GM18519 (cell line): Measurements from ENCODE around the gene ROR2.
"Not testable (repeated sequence)": the region's sequence is repeated elsewhere in the genome, so short reads cannot be mapped to it uniquely, and the experiment has no call there.

Source experiments
- ATAC-seq: cut with Tn5 transposase; IDR thresholded peaks from one replicate; pipeline ENCODE4 v1.9.1; 2021; ENCODE audit warnings: mild to moderate bottlenecking, moderate library complexity; ENCODE audit not compliant: unreplicated experiment, low FRiP score

The ROR2 gene

DNA sequence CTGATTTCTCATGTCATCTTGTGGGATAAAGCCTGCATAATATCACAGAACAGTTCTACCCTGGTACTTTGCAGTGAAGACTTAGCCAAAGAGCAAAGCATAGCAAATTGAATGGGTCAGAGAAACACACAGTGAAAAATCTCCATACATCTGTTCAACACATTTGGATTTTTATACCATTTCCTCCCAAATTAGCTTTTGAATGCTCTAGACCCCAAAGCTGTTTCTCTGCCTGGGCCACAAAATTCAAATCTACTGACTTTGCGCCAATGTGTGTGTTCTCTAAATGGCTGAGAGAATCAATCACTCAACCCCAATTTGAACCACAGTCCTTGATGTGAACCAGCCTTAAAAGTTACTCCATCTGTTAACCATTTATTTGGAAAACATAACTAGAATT, 289.5 kb downstream of the ROR2 start:
- no peak for ATAC-seq

DNA sequence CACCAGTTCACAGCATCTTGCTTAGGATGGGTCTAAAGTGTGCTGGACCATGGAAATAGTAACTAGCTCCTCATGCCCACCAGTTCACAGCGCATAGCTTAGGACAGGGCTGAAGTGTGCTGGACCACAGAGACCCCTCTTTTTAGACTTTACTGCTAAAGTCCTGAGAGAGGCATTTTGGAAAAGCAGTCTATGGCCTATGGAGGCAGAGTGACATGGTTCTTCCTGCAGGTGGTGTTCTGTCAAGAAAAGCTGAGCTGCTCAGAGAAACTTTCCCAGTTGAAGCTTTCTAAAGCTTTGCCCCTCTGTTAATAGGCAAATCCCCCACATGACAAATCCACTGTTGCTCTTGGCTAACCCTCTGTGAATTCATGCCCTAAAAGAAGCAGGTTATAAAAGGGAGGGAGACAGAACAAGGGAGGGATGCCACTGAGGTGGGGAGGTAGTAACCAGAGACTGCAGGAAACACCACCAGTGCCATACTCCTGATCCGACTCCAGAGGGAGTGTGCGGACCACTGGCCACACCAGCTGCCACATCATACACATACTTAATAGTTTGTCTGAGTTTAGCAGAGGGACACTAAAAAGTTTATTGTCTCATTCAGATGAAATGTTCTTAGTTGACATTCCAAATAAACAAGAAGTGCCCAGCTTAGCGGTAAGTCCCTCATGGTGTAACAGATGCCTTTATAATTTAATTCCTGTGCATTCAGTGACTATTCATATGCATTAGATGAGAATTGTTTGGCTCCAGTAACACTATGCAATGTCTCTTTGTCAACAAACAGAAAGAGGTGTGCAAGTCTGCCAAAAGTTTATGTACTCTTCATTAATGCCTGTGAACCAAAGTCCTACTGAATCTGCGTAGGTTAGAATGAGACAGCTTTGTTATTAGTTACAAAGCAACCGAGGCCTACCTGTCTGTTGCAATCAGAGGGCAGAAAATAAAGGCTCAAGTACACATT, 290.2 kb downstream of the ROR2 start:
- no peak for ATAC-seq

DNA sequence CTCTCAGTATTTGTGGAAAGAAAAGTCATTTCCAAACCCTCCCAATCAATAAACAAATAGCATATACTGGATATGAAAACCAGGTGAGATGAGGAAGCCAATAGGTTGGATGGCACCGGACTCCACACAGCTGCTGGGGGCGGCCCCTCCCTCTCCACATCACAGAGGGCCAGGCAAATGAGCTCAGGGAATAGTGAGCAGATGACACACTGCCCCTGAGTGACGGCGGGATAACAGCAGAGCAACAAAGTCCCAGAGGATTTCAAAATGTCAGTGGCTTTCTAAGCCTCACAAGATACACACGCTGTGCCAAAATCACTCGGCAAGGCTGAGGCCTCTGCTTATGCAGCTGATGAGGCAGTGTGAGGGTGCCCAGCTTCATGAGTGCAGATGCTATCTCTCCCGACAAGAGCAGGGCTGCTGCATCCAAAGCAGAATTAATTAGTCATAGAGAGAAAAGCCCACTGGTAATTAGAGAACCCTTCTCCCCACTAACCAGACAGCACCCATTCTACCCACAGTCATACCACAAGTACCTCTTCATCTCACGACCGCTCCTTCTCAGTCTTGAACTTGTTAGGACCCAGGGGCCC, 291.4 kb downstream of the ROR2 start:
- ATAC-seq: no peak

DNA sequence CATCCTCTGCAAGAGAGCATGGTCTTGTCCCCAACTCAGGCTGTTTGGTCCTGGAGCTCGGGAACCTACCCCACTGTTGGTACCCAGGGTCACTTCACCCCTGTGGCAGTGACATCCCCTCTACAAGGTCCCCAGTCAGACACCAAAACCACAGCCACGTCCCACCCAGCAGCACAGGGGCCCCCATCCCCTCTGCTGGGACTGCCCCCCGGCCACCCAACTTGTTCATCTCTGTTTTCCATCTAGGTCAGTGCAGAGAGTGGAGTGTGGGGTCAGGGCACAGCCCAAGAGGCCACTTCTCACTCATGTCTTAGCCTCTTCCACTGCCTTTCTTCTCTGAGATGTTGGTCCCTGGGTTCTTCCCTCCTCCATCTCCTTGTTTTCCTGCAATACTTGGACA, 292.5 kb downstream of the ROR2 start:
- no peak for ATAC-seq

DNA sequence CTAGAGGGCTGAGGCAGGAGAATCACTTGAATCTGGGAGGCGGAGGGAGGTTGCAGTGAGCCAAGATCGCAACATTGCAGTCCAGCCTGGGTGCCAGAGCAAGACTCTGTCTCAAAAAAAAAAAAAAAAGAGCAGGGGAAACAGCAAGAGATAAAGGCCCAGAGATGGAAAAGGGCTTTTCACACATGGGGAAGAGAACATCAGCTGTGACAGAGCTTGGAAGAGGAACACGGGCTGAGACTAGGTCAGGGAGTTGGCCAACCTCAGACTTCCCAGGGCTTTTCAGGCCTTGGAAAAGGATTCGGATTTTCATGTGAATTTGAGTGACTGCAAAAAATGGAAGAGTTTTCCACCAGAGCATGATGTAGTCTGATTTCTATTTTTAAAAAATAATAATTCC, 294.4 kb downstream of the ROR2 start:
- ATAC-seq: no peak

DNA sequence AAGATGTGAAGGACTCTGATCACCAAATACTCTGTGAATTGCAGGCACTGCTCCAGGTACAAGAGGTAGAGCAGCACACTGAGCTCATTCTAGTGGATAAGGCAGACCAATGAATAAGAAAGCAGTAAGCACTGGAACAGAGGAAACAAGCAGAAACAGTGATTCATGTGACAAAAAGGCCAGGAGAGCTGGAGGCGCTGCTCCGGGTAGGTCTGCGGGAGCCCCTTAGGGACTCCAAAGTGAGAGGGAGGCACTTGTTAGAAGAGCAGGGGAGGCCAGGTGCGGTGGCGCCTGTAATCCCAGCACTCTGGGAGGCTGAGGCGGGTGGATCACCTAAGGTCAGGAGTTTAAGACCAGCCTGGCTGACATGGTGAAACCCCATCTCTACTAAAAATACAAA, 294.8 kb downstream of the ROR2 start:
- no peak for ATAC-seq

DNA sequence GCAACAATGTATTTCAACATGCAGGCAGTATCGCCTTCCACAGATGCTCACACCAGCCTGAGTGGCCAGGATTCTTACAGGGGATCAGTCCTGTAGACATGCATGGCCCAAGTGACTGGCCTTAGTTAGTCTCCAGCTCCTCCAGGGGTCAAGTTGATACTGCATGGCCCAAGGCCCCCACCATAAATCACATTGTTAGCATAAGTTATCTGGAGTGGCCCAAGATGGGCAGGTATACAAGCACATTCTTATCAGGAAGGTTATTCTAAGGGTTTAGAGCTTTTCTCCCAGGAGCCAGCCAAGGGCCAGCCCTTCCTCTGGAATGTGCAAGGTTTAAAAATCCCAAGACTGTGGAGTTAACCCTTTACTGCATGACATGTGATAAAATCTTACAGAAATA, 295.5 kb downstream of the ROR2 start:
- ATAC-seq: no peak

DNA sequence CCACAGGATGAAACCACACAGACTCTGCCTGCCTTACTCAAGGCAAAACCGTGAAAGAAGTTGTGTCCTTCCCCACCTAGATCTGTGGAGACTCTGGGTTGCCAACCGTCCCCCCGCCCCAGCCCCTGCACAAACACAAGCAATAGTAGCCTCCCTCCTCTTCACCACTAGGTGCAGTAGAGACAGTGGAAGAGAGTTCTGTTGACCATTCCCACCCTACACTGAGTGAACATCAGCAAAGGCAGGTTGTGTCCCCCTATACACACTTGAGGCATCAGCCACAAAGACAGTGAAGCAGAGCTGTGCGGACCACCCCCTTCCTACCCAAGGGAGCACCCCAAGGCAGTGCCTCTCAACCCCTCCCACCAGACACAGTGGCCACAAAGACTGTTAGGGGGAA, 302.7 kb downstream of the ROR2 start:
- no peak for ATAC-seq

DNA sequence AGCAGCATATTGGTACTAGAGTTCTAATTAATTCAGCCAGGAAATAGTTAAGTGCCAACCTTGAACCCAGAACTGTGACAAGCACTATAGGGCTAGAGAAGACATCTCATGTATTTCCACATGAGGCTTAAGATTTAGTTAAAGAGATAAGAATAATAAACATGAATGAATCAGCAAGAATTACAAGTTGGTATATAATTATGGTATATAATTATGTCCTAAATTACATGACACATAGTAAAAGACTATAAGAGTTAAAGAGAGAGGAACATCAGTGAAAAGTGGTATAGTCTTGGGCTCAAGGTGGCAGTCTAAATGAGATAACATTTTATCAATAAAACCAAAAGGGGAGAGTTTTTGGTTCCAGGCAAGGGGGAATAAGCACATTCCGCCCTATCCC, 303.3 kb downstream of the ROR2 start:
- no peak for ATAC-seq

DNA sequence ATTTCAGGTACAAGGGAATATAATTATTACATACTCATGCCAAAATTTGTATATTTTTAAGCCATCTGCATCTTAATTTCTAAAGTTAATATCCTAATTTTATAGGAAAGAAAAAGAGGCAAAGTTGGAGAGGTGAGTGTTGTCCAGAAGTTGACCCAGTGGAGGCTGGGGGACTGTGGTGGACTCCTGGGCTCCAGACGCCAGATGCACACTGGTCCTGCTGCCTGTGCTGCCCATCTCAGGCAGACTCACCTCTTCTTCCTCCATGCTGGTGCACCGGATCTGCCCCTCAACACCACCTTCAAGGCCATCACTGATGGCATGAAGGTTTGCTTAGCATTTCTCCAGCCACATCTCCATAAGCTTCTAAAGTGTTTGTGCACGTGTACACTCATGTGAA, 305.6 kb downstream of the ROR2 start:
- ATAC-seq: no peak

DNA sequence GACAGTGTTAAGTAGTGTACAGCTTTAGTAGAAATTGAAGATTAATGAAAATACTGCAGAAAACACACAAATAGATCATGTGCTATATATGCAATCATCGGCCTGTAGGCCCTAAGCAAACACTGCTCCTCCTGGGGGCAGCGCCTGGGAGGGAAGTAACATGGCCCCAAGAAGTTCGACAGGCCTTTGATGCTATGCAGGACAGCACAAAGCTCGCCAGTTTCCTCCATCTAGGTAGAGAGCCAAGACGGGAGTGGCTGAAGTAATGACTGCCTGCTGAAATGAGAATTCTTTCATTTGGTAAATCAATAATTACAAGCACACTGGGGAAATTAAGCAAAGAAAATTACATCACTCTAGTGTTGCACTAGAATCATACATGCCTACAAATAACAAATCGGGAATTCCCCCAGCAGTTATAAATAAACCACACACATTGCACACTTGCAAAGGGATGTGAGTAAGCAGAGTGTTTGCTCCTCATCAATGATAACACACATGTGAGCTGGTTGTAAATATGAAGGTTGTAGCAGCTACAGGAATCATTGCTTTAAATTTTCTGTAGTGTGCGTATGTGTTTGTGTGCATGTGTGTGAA, 306.4 kb downstream of the ROR2 start:
- no peak for ATAC-seq

DNA sequence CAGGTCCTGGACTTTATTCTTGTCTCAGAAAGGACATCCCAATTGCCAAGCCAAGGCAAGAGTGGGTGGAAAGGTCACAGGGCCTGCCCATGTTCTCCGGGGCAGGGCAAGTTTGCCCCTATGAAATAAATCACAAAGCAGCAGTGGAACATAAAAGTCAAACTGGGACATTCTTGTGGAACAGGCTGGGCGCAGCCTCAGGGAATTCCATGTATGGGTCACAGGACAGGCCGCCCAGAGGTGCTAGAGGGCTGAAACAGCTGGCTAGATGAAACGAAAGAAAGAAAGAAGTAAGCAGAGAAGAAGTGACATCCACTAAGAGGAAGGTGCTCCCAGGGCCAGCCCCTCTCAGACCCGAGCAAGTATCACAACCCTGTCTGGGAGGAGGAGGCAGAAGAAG, 307.3 kb downstream of the ROR2 start:
- ATAC-seq: no peak

DNA sequence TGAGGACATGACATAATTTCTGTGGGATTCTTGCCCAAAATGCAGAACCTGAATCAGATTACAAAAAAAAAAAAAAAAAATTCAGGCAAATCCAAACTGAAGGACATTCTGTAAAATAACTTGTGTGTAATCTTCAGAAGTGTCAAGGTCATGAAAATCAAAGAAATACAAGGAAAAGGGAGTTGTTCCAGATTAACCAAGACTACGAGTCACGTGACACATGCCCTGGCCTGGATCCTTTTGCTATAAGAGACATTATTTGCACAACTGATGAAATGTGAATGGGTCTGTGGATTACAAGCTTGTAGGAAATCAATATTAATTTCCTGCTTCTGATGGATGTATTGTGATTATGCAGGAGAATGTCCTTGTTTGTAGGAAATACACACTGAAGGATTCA, 309.6 kb downstream of the ROR2 start:
- no peak for ATAC-seq

DNA sequence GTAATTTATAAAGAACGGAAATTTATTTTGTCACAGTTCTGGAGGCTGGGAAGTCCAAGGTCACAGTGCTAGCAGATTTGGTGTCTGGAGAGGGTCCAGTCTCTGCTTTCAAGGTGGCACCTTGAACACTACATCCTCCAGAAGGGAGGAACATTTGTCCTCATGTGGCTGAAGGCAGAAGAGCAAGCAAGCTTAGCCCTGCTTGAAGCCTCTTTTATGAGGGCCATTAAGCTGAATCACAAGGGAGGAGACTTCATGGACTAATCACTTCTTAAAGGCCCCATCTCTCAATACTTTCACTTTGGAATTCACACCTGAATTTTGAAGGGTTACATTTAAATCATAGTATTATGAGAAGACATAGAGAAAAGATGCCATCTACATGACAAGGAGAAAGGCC, 311.0 kb downstream of the ROR2 start:
- ATAC-seq: no peak

DNA sequence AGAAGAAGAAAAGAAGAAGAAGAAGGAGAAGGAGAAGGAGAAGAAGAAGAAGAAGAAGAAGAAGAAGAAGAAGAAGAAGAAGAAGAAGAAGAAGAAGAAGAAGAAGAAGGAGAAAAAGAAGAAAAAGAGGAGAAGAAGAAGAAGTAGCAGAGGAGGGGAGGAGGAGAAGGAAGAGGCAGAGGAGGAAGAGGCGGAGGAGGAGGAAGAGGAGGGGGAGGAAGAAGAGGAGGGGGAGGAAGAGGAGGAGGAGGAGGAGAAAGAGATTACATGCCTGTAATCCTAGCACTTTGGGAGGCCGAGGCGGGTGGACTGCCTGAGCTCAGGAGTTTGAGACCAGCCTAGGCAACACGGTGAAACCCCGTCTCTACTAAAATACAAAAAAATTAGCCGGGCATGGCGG, 315.2 kb downstream of the ROR2 start:
- ATAC-seq: not testable (repeated sequence)

DNA sequence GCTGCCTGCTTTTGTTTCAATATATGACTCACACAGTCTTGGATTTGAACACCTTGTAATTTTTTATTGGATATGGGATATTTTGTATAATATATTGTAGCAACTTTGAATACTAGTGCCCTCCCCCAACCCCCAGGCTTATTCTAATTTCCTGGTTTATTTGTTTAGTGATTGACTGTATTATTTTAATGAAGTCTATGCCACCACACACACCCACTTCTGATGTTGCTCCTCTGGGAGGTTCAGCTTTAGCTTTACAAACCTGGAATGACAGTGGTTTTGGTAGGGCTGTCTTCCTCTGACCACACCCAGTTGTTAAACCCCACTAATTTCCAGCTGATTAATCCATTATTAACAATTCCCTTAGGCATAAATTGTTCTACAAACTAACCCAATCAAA, 320.3 kb downstream of the ROR2 start:
- no peak for ATAC-seq

DNA sequence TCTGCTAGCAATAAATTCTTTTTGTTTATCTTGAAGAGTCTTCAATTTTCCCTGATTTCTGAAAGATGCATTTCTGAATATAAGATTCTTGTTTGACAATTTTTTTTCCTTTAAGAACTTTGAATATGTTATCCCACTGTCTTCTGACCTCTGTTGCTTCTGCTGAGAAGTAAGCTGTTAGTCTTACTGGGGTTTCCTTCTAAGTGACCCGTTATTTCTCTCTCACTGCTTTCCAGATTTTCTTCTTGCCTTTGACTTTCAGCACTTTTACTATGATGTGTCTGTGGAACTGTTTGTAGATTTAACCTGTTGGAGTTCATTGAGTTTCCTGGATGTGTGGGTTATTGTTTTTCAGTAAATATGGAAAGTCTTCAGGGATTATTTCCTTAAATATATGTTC, 321.1 kb downstream of the ROR2 start:
- ATAC-seq: no peak

DNA sequence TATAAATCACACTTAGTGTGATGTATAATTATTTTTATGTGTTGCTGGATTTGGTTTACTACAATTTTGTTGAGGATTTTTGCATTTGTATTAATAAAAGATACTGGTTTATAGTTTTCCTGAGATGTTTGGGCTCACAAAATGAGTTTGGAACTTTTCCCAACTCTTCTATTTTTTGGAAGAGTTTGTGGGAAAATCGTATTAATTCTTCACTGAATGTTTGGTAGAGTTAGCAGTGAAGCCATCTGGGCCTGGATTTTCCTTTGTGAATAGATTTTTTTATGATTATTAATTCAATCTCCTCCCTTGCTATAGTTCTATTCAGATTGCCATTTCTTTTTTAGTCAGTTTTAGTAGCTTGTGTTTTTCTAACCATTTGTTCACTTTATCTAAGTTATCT, 324.7 kb downstream of the ROR2 start:
- no peak for ATAC-seq

DNA sequence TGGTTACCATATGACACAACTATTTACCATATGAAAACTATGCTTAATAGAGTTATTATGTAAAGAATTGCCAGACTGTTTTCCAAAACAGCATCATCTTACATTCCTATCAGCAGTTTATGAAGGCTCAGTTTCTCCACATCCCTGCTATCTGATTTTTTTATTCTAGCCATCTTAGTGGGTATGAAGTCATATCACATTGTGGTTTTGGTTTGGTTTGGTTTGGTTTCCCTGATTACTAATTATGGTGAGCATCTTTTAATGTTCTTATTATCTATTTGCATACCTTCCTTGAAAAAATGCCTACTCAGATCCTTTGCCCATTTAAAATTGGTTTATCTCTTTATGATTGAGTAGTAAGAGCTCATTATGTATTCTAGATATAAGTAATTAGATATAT, 327.0 kb downstream of the ROR2 start:
- ATAC-seq: no peak

DNA sequence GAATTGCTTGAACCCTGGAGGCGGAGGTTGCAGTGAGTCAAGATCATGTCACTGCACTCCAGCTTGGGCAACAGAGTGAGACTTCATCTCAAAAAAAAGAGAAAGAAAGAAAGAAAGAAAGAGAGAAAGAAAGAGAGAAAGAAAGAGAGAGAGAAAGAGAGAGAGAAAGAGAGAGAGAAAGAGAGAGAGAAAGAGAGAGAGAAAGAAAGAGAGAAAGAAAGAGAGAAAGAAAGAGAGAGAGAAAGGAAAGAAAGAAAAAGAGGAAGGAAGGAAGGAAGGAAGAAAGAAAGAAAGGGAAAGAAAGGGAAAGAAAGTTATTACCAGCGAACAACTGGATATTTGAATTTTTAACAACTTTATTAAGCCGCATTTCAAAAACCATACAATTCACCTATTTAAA, 327.9 kb downstream of the ROR2 start:
- not testable (repeated sequence) for ATAC-seq

DNA sequence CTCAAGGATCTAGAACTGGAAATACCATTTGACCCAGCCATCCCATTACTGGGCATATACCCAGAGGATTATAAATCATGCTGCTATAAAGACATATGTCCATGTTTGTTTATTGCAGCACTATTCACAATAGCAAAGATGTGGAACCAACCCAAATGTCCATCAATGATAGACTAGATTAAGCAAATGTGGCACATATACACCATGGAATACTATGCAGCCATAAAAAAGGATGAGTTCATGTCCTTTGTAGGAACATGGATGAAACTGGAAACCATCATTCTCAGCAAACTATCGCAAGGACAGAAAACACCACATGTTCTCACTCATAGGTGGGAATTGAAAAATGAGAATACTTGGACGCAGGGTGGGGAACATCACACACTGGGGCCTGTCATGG, 336.0 kb downstream of the ROR2 start:
- ATAC-seq: not testable (repeated sequence)

DNA sequence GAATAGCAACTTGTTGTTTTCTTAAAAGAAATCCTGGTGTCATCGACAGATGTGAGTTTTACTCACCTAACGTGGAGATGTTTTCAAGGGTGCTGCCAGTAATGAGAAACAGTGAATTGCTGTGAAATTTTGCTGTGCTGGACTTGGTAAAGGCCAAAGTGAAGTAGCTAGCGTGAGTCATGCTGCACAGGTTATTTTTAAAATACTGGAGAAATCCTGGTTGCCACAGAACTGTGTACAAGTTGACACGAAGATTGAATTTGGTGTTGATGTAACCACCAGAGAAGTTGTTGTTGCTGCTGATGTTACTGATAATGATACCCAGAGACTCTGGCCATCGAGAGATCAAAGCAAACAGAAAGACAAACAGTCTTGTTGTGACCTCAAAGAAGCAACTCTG, 338.4 kb downstream of the ROR2 start:
- no peak for ATAC-seq
